Measurements from ENCODE around the gene ITPR3.

Gene ITPR3

GRCh38 chr6:33641144-33641543 is 20.0 kb downstream of the ITPR3 start:
- H3K27ac ChIP-seq, result no peak overlapping the region
- TF ChIP-seq ZFX (IDR thresholded peaks at IDR 0.05) (no peak), CTCF (conservative IDR thresholded peaks at IDR 0.05) (no peak)

GRCh38 chr6:33641602-33642001 is 20.5 kb downstream of the ITPR3 start:
- H3K27ac ChIP-seq, result no peak overlapping the region

GRCh38 chr6:33642897-33643296 is 21.8 kb downstream of the ITPR3 start:
- TF ChIP-seq ZFX (IDR thresholded peaks at IDR 0.05), result no peak
- TF ChIP-seq CTCF (conservative IDR thresholded peaks at IDR 0.05), result no peak
- H3K27ac ChIP-seq, result no peak overlapping the region

More at GRCh38 chr6:33641602-33642001, 20.5 kb downstream of the ITPR3 start:
- TF ChIP-seq ZFX (IDR thresholded peaks at IDR 0.05) (no peak), CTCF (conservative IDR thresholded peaks at IDR 0.05) (no peak)

- H3K27ac ChIP-seq, result no peak overlapping the region
- TF ChIP-seq ZFX (IDR thresholded peaks at IDR 0.05), result no peak
- no peak for TF ChIP-seq CTCF (conservative IDR thresholded peaks at IDR 0.05)
Measured at GRCh38 chr6:33651403-33651802, 30.3 kb downstream of the ITPR3 start.

- no peak for TF ChIP-seq ZFX (IDR thresholded peaks at IDR 0.05)
- no peak for TF ChIP-seq CTCF (conservative IDR thresholded peaks at IDR 0.05)
Measured at GRCh38 chr6:33652002-33652401, 30.9 kb downstream of the ITPR3 start.

GRCh38 chr6:33654831-33655554 is 33.9 kb downstream of the ITPR3 start:
- no peak overlapping the region for H3K27ac ChIP-seq
- TF ChIP-seq CTCF (conservative IDR thresholded peaks at IDR 0.05), result no peak
- no peak for TF ChIP-seq ZFX (IDR thresholded peaks at IDR 0.05)

More at GRCh38 chr6:33652002-33652401, 30.9 kb downstream of the ITPR3 start:
- no peak overlapping the region for H3K27ac ChIP-seq

- TF ChIP-seq ZFX (IDR thresholded peaks at IDR 0.05), result no peak
- no peak for TF ChIP-seq CTCF (conservative IDR thresholded peaks at IDR 0.05)
- H3K27ac ChIP-seq, result no peak overlapping the region
Measured at GRCh38 chr6:33656844-33657243, 35.7 kb downstream of the ITPR3 start.

Data from C4-2B (cell line).